Endothelial cell of umbilical vein (primary cell): Measurements from ENCODE around the gene TNFRSF1A. TPM values are rescaled to one million over a fixed set of nuclear protein-coding genes. Genes with fewer than 3 reads are reported as not detected.

Experiments used
- BruUV-seq: library from RNA; stranded (reverse); fragments of 400-500 nt; replicated peaks from 2 replicates; lab custom pipeline; 2021; lab: Mats Ljungman, UMichigan
- CTCF ChIA-PET: fragments of 300-600, 350-600 bp; sonication (Branson Sonifier 250); formaldehyde crosslinking; loops from one replicate; lab custom pipeline; 2021; ENCODE audit warnings: antibody characterized with exemption, inconsistent platforms; lab: Charles Lee
- POLR2A ChIA-PET: fragments of 300-600, 350-600 bp; sonication (Branson Sonifier 250); formaldehyde crosslinking; loops from one replicate; lab custom pipeline; 2021; ENCODE audit warnings: antibody characterized with exemption, inconsistent platforms; lab: Charles Lee
- DNase-seq: peaks from one replicate; pipeline ENCODE4 v3.0.0-alpha.2; 2011; ENCODE audit warnings: low read depth, low spot score
- FAIRE-seq: peaks from 2 replicates; lab custom pipeline; 2011; peaks lifted over from hg19 to GRCh38; lab: Jason Lieb, UNC
- H2AFZ ChIP-seq: 2 replicates; pipeline ENCODE4 v1.6.0; 2012; ENCODE audit warnings: low read depth, low read length, control low read depth, inconsistent platforms
- H3K27ac ChIP-seq: 2 replicates; pipeline ENCODE4 v1.5.1; 2011; ENCODE audit warnings: low read depth, mild to moderate bottlenecking, control low read depth, low read length, moderate library complexity; ENCODE audit not compliant: insufficient read depth
- H3K27me3 ChIP-seq, 2 experiments: 2 replicates each; pipeline versions ENCODE4 v1.6.0 to v1.6.1; 2011; ENCODE audit warnings: low read length in 2 of 2, mixed read lengths in 1 of 2; ENCODE audit not compliant: control insufficient read depth in 2 of 2, insufficient read depth in 2 of 2
- H3K36me3 ChIP-seq, 2 experiments: 2 replicates in 1 of 2; 3 replicates in 1 of 2; pipeline ENCODE4 v1.5.1; 2011; ENCODE audit warnings: low read length in 2 of 2, mild to moderate bottlenecking in 1 of 2, moderate library complexity in 1 of 2; ENCODE audit not compliant: control insufficient read depth in 2 of 2, insufficient read depth in 2 of 2; ENCODE audit errors: extremely low read depth in 1 of 2
- H3K4me1 ChIP-seq: 3 replicates; pipeline ENCODE4 v1.5.1; 2011; ENCODE audit warnings: mild to moderate bottlenecking, low read length; ENCODE audit not compliant: control insufficient read depth, insufficient read depth; ENCODE audit errors: extremely low read depth
- H3K4me2 ChIP-seq: 2 replicates; pipeline ENCODE4 v1.6.1; 2011; ENCODE audit warnings: low read length, control low read depth, mixed read lengths; ENCODE audit not compliant: insufficient read depth
- H3K4me3 ChIP-seq, 3 experiments: fragments of 200-600 bp in 1 of 3; sonication (generic), shearing (Covaris generic) in 1 of 3; replicated peaks in 1 of 3; 2 replicates each; pipeline ENCODE4 v1.5.1; 2011 to 2016; ENCODE audit warnings: control low read depth in 3 of 3, low read length in 3 of 3, mild to moderate bottlenecking in 2 of 3, inconsistent platforms in 1 of 3, low read depth in 1 of 3, moderate library complexity in 1 of 3; ENCODE audit not compliant: insufficient read depth in 1 of 3
- H3K79me2 ChIP-seq: 2 replicates; pipeline ENCODE4 v1.6.0; 2012; ENCODE audit warnings: low read length, inconsistent platforms; ENCODE audit not compliant: control insufficient read depth, insufficient read depth
- H3K9ac ChIP-seq: replicated peaks from 2 replicates; pipeline ENCODE3; 2011; ENCODE audit warnings: low read length, control low read depth; ENCODE audit not compliant: insufficient read depth; ENCODE audit errors: extremely low read depth
- H3K9me1 ChIP-seq: replicated peaks from 3 replicates; pipeline ENCODE4 v1.6.0; 2011; ENCODE audit warnings: mild to moderate bottlenecking, low read length; ENCODE audit not compliant: control insufficient read depth, insufficient read depth; ENCODE audit errors: extremely low read depth
- H3K9me3 ChIP-seq: replicated peaks from 2 replicates; pipeline ENCODE4 v1.5.1; 2012; ENCODE audit warnings: low read length, inconsistent platforms; ENCODE audit not compliant: control insufficient read depth, insufficient read depth
- H4K20me1 ChIP-seq: replicated peaks from 2 replicates; pipeline ENCODE3; 2011; ENCODE audit warnings: mild to moderate bottlenecking, low read length; ENCODE audit not compliant: control insufficient read depth, insufficient read depth; ENCODE audit errors: extremely low read depth
- CTCF ChIP-seq, 2 donors: IDR thresholded peaks; 1 replicate in 1 of 2; 2 replicates in 1 of 2; pipeline ENCODE4 v1.5.1; 2011; ENCODE audit warnings: low read length in 2 of 2, mild to moderate bottlenecking in 2 of 2, moderate library complexity in 2 of 2, control low read depth in 1 of 2, inconsistent platforms in 1 of 2, low read depth in 1 of 2; ENCODE audit not compliant: insufficient read depth in 1 of 2; ENCODE audit errors: extremely low read depth in 1 of 2
- FOS ChIP-seq: IDR thresholded peaks from 2 replicates; pipeline ENCODE4 v1.6.1; 2011; ENCODE audit warnings: mild to moderate bottlenecking, low read length, moderate library complexity, borderline replicate concordance; ENCODE audit not compliant: insufficient read depth
- GATA2 ChIP-seq: IDR thresholded peaks from 2 replicates; pipeline ENCODE4 v1.7.0; 2011; ENCODE audit warnings: low read depth, mild to moderate bottlenecking, moderate library complexity, mixed read lengths, low read length; ENCODE audit not compliant: insufficient read length, insufficient read depth
- JUN ChIP-seq: IDR thresholded peaks from 2 replicates; pipeline ENCODE4 v1.6.1; 2011; ENCODE audit warnings: borderline replicate concordance, low read depth; ENCODE audit not compliant: insufficient read length, insufficient read depth
- MAX ChIP-seq: IDR thresholded peaks from 2 replicates; pipeline ENCODE4 v1.6.1; 2011; ENCODE audit not compliant: insufficient read depth, insufficient read length
- MYC ChIP-seq: IDR thresholded peaks from one replicate; pipeline ENCODE4 v1.6.1; 2011; ENCODE audit warnings: mild to moderate bottlenecking, low read depth, low read length
- POLR2A ChIP-seq: IDR thresholded peaks from 2 replicates; pipeline ENCODE4 v1.6.1; 2012; ENCODE audit warnings: low read depth, mild to moderate bottlenecking, control low read depth, low read length
- POLR2AphosphoS5 ChIP-seq: IDR thresholded peaks from 2 replicates; pipeline ENCODE4 v1.6.1; 2012; ENCODE audit warnings: low read depth, mild to moderate bottlenecking, control low read depth, low read length, moderate library complexity; ENCODE audit not compliant: insufficient read depth
- dilution Hi-C: fragments of 300-500 bp; cut with MboI; formaldehyde crosslinking; loops from one replicate; pipeline ENCODE4 v1.15.0; 2019; ENCODE audit warnings: low sequenced_read_pairs; ENCODE audit not compliant: extremely low pct_ligation_motif_present
- intact Hi-C: fragments of 100-400 bp; cut with micrococcal nuclease; formaldehyde crosslinking; loops from one replicate; pipeline ENCODE4 v1.10.0; 2022
- polyA plus RNA-seq, 4 experiments: library from polyadenylated mRNA; depleted of rRNA in 3 of 4; stranded (reverse) in 3 of 4; unstranded in 1 of 4; fragments of >200 nt; gene quantifications; 2 replicates each; pipeline versions ENCODE4 v1.2.1 to v1.2.3, GENCODE V29; 2011 to 2012; ENCODE audit warnings: missing spikeins in 1 of 4
- total RNA-seq: library from RNA; stranded (reverse); gene quantifications from 2 replicates; pipeline ENCODE4 v1.2.3, GENCODE V29; 2021

Gene TNFRSF1A
- total and polyA plus RNA-seq, 2 donors (not counting 3 experiments of a cell fraction or from before 2014, with no cell fraction given) = 86.5 to 98.2 TPM

- TF ChIP-seq POLR2A = no peak
- TF ChIP-seq POLR2AphosphoS5 = no peak
- no peak for TF ChIP-seq GATA2
- TF ChIP-seq MAX = no peak
- no peak for TF ChIP-seq MYC
- TF ChIP-seq FOS = no peak
- no peak for TF ChIP-seq JUN
- no peak for TF ChIP-seq CTCF (IDR thresholded peaks at IDR 0.05; ENCODE audit: extremely low read depth in 1 of 2, insufficient read depth in 1 of 2, low read depth in 1 of 2, low read length in 2 of 2)
- H3K36me3 ChIP-seq = no peaks in the 10 kb centered on the region
- no peak overlapping the region for H3K4me3 ChIP-seq
- no peaks in the 10 kb centered on the region for H3K4me1 ChIP-seq
- no peak for FAIRE-seq
- H3K9me3 ChIP-seq = no peaks in the 10 kb centered on the region
- H3K4me2 ChIP-seq = no peak overlapping the region
- H3K27ac ChIP-seq = no peak overlapping the region
- peaks cover 0 to 7% of the 10 kb centered on the region in 2 experiments for H3K27me3 ChIP-seq
- no peaks in the 10 kb centered on the region for H3K9me1 ChIP-seq
- intact Hi-C loops = no loop called here
- H4K20me1 ChIP-seq = no peaks in the 10 kb centered on the region
- no peak overlapping the region for H3K9ac ChIP-seq
- dilution Hi-C loops = no loop called here
- no peak overlapping the region for H2AFZ ChIP-seq
- no peaks in the 10 kb centered on the region for H3K79me2 ChIP-seq
- no TSS peak for BruUV-seq
- ChIA-PET POLR2A (no interaction called here), CTCF (interaction anchor here (1.2 to 3.5 kb wide), 2 partner anchors 10 to 20 kb away, joined by 4 to 7 read pairs; no protein-coding TSS in a partner anchor)
- no peak for DNase-seq
Observed at GRCh38 chr12:6303071-6303470, 38.8 kb downstream of the TNFRSF1A start.
